ENCODE data around the gene ZNF804B.

Gene ZNF804B

DNA sequence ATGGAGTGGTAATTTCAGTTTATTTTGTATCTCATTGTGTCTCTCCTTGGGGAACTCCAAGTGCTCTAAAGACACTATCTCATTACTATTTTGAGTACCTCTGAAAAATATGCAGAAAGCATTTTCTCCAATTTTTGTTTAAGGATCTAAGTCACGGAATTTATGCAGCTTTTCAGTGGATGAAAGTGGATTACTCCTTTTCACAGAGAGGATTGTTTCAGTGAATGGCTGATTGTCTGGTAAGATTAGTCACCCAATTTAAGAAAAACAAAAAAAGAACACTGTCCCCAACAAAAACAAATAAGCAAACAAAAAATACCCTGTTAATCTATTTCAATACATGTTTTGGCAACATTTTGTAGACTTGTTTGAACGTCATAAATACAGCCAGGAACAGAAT lies 374.3 kb downstream of the ZNF804B start:
- Histone ChIP-seq H3K27ac (ENCODE audit: low read length) (no peak overlapping the region), H3K4me1 (ENCODE audit: insufficient read depth, low read length) (no peaks in the 10 kb centered on the region), H3K9me3 (ENCODE audit: insufficient read depth, low read length, severe bottlenecking) (no peaks in the 10 kb centered on the region), H4K20me1 (ENCODE audit: insufficient read depth, low read length) (no peaks in the 10 kb centered on the region), H3K79me2 (ENCODE audit: insufficient read depth, low read length) (no peaks in the 10 kb centered on the region), H3K36me3 (ENCODE audit: insufficient read depth, low read length) (no peaks in the 10 kb centered on the region), H3K27me3 (ENCODE audit: insufficient read depth, low read length, poor library complexity) (no peaks in the 10 kb centered on the region), H2AFZ (ENCODE audit: low read depth, low read length) (no peak overlapping the region), H3K9ac (ENCODE audit: low read depth, low read length) (no peak overlapping the region), H3K4me3 (ENCODE audit: low read depth in 1 of 2, low read length in 2 of 2) (no peak overlapping the region), H3K4me2 (ENCODE audit: insufficient read depth, low read length) (no peak overlapping the region)
- no peak for TF ChIP-seq EZH2 (IDR thresholded peaks at IDR 0.05; ENCODE audit: borderline replicate concordance, low read depth, low read length, severe bottlenecking)
- TF ChIP-seq, protein P1, sequence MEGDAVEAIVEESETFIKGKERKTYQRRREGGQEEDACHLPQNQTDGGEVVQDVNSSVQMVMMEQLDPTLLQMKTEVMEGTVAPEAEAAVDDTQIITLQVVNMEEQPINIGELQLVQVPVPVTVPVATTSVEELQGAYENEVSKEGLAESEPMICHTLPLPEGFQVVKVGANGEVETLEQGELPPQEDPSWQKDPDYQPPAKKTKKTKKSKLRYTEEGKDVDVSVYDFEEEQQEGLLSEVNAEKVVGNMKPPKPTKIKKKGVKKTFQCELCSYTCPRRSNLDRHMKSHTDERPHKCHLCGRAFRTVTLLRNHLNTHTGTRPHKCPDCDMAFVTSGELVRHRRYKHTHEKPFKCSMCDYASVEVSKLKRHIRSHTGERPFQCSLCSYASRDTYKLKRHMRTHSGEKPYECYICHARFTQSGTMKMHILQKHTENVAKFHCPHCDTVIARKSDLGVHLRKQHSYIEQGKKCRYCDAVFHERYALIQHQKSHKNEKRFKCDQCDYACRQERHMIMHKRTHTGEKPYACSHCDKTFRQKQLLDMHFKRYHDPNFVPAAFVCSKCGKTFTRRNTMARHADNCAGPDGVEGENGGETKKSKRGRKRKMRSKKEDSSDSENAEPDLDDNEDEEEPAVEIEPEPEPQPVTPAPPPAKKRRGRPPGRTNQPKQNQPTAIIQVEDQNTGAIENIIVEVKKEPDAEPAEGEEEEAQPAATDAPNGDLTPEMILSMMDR (IDR thresholded peaks at IDR 0.05; ENCODE audit: borderline replicate concordance, extremely low read depth, low read length, poor library complexity, severe bottlenecking) = no peak
- ATAC-seq (ENCODE audit: insufficient read depth, low read depth) = no peak
- no peak for DNase-seq

DNA sequence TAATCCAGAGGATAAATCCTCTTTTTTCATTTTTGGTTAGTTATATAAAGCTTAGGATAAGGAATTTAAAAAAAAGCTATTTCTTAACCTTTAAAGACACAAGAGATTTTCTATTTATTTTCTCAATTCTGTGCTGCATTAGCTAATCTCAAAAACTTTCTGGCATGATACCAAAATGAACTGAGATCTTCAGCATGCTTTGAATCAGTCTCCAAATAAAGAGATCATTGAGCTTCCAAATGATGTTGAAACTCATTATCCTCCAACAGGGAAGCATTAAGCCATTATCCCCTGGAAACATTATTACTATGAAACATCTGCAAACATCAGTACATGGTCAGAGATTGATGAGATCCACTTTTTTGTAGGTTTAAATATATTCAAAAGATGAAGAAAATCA lies 386.3 kb downstream of the ZNF804B start:
- Histone ChIP-seq H3K79me2 (ENCODE audit: insufficient read depth, low read length) (no peaks in the 10 kb centered on the region), H3K4me3 (ENCODE audit: low read depth in 1 of 2, low read length in 2 of 2) (no peak overlapping the region), H3K9me3 (ENCODE audit: insufficient read depth, low read length, severe bottlenecking) (no peaks in the 10 kb centered on the region), H4K20me1 (ENCODE audit: insufficient read depth, low read length) (no peaks in the 10 kb centered on the region), H3K9ac (ENCODE audit: low read depth, low read length) (no peak overlapping the region), H3K27me3 (ENCODE audit: insufficient read depth, low read length, poor library complexity) (no peaks in the 10 kb centered on the region), H3K27ac (ENCODE audit: low read length) (no peak overlapping the region), H3K36me3 (ENCODE audit: insufficient read depth, low read length) (no peaks in the 10 kb centered on the region), H2AFZ (ENCODE audit: low read depth, low read length) (no peak overlapping the region), H3K4me2 (ENCODE audit: insufficient read depth, low read length) (no peak overlapping the region), H3K4me1 (ENCODE audit: insufficient read depth, low read length) (no peaks in the 10 kb centered on the region)
- no peak for DNase-seq
- no peak for ATAC-seq (ENCODE audit: insufficient read depth, low read depth)
- TF ChIP-seq, protein P1 (IDR thresholded peaks at IDR 0.05; ENCODE audit: borderline replicate concordance, extremely low read depth, low read length, poor library complexity, severe bottlenecking) = no peak
- no peak for TF ChIP-seq EZH2 (IDR thresholded peaks at IDR 0.05; ENCODE audit: borderline replicate concordance, low read depth, low read length, severe bottlenecking)

DNA sequence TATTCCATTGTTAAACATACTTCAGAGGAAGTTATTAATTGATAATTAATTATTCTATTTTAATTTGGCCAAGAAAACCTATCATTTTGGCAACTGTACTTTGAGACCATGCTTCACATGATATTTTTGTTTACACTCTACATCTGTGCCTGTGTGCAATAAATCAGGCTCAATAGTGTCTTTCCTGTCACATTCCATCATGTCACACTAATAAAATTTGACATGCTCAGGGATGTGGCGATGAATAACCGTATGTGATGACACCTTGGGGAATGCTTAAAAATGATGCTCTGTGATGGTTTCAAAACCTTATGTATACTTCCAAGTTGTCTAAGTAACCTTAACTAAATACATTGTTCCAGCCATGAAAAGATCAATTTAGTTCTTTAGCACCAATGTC lies 400.6 kb downstream of the ZNF804B start:
- Histone ChIP-seq H3K4me1 (ENCODE audit: insufficient read depth, low read length) (no peaks in the 10 kb centered on the region), H3K9ac (ENCODE audit: low read depth, low read length) (no peak overlapping the region), H3K9me3 (ENCODE audit: insufficient read depth, low read length, severe bottlenecking) (no peaks in the 10 kb centered on the region), H3K27me3 (ENCODE audit: insufficient read depth, low read length, poor library complexity) (no peaks in the 10 kb centered on the region), H3K36me3 (ENCODE audit: insufficient read depth, low read length) (no peaks in the 10 kb centered on the region), H3K4me2 (ENCODE audit: insufficient read depth, low read length) (no peak overlapping the region), H3K4me3 (ENCODE audit: low read depth in 1 of 2, low read length in 2 of 2) (no peak overlapping the region), H3K27ac (ENCODE audit: low read length) (no peak overlapping the region), H2AFZ (ENCODE audit: low read depth, low read length) (no peak overlapping the region), H4K20me1 (ENCODE audit: insufficient read depth, low read length) (no peaks in the 10 kb centered on the region), H3K79me2 (ENCODE audit: insufficient read depth, low read length) (no peaks in the 10 kb centered on the region)
- no peak for TF ChIP-seq EZH2 (IDR thresholded peaks at IDR 0.05; ENCODE audit: borderline replicate concordance, low read depth, low read length, severe bottlenecking)
- TF ChIP-seq, protein P1 (IDR thresholded peaks at IDR 0.05; ENCODE audit: borderline replicate concordance, extremely low read depth, low read length, poor library complexity, severe bottlenecking) = no peak
- ATAC-seq (ENCODE audit: insufficient read depth, low read depth) (no peak), DNase-seq (no peak)

DNA sequence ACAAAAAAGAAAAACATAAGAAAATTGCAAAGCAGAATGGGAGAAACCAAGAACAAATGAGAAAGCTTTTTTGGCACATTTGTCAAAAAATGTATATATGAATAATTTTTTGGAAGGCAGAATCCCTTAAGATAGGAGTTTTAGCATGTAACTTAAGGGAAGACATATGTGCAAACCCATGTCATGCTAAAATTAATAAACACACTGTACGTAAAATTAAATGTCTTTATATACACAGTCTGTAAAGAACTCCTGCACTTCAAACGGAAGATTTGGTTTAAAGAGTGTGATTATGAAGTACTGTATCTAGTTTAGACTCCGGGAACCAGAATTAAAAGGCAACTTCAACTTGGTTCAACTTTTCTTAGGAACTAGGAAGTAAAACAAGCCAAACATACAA lies 405.9 kb downstream of the ZNF804B start:
- TF ChIP-seq, protein P1 (IDR thresholded peaks at IDR 0.05; ENCODE audit: borderline replicate concordance, extremely low read depth, low read length, poor library complexity, severe bottlenecking) = no peak
- TF ChIP-seq EZH2 (IDR thresholded peaks at IDR 0.05; ENCODE audit: borderline replicate concordance, low read depth, low read length, severe bottlenecking) = no peak
- Histone ChIP-seq H3K4me1 (ENCODE audit: insufficient read depth, low read length) (no peaks in the 10 kb centered on the region), H3K9ac (ENCODE audit: low read depth, low read length) (no peak overlapping the region), H2AFZ (ENCODE audit: low read depth, low read length) (no peak overlapping the region), H3K9me3 (ENCODE audit: insufficient read depth, low read length, severe bottlenecking) (no peaks in the 10 kb centered on the region), H3K4me3 (ENCODE audit: low read depth in 1 of 2, low read length in 2 of 2) (no peak overlapping the region), H3K27me3 (ENCODE audit: insufficient read depth, low read length, poor library complexity) (no peaks in the 10 kb centered on the region), H3K27ac (ENCODE audit: low read length) (no peak overlapping the region), H3K79me2 (ENCODE audit: insufficient read depth, low read length) (no peaks in the 10 kb centered on the region), H4K20me1 (ENCODE audit: insufficient read depth, low read length) (no peaks in the 10 kb centered on the region), H3K4me2 (ENCODE audit: insufficient read depth, low read length) (no peak overlapping the region), H3K36me3 (ENCODE audit: insufficient read depth, low read length) (no peaks in the 10 kb centered on the region)
- ATAC-seq (ENCODE audit: insufficient read depth, low read depth) = no peak
- no peak for DNase-seq

All from DND-41 (cell line).